Fibroblast of peridontal ligament (primary cell): Measurements from ENCODE around the gene VSNL1.
A peak's percentile ranks its signal among the peaks of the same experiment; 100 is the strongest.
"Not testable (repeated sequence)": the region's sequence is repeated elsewhere in the genome, so short reads cannot be mapped to it uniquely, and the experiment has no call there.

Source experiments
- DNase-seq: peaks from one replicate; pipeline ENCODE4 v3.0.0-alpha.2; 2010; ENCODE audit errors: extremely low read depth

VSNL1 gene

DNA sequence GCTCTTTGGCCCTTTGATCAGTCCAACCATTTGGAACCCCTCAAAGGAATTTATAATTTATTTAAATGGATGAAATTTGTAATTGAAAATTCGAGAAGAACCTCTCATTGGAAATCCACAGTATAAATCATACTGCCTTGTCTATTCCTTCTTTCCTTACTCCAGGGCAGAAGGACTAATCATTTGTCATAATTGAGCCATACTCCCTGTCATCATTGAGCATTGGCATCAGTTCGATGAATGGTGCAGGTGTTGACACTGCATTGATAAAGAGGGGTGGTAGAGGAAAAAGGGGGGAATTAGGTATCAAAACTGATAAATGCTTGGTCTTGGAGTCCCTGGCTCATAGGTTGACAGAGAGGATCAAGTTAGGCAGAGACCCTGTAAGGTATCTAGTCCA, 2.0 kb downstream of the VSNL1 start:
- no peak for DNase-seq

DNA sequence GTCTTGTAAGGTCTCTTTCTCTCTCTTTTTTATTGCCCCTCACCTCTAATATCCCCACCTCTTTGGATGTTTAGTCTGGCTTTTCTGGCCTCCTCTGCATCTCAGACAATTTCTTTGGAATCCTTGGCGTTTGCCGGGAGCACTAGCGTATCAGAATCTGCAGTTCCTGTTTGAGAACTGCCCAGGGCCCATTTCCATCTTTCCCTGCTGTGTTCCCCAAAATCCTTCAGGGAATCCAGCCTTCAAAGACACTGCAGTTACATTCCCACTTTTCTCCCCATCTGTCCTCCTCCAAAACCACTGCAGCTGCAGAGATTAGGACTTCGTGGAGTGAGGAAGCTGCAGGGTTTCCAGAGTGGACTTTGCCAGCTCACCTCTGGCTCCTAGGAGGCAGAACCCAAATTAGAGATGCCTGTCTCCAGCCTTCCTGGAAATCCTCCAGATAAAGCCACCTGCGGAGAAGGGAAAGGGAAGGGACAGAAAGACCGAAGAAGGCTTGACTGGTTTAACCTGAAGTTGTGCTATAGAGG, 2.7 kb downstream of the VSNL1 start:
- no peak for DNase-seq

DNA sequence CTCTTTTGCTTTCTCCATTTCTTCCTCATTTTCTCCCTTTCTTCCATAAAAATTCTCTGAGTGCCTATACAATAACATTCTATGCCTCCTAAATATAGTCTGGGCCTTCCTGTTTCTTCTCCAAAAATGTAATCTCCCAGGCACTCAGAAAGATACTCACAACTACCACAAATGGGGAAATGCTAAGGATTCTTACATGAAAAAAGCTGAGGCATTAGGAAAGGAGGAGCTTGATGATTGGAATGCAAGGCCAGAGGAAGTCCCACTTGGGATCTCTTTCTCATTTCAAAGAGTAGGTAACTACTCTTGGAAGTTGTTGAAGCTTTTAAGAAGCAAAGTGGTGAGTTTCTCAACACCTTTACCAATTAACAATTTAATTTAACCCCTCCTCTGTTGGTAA, 3.4 kb downstream of the VSNL1 start:
- peak; percentile 6 for DNase-seq

DNA sequence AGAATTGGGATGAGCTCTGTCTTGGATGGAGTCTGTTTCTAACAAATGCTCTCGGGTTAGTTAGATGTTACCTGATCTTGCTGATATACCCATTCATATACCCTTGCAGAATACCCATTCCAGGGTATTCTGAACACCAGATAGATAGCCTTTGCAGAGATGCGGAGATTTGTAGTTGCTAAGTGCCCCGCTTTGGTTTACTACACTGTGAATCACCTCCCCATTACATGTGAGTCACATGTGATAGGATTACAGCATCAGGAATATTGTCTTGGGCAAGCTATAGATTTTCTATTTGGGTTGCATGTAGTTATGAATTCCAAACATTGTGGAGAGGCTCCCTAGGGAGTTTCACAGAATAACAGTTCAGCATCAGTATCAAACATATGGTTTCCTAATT, 3.8 kb downstream of the VSNL1 start:
- peak; percentile 70 for DNase-seq

DNA sequence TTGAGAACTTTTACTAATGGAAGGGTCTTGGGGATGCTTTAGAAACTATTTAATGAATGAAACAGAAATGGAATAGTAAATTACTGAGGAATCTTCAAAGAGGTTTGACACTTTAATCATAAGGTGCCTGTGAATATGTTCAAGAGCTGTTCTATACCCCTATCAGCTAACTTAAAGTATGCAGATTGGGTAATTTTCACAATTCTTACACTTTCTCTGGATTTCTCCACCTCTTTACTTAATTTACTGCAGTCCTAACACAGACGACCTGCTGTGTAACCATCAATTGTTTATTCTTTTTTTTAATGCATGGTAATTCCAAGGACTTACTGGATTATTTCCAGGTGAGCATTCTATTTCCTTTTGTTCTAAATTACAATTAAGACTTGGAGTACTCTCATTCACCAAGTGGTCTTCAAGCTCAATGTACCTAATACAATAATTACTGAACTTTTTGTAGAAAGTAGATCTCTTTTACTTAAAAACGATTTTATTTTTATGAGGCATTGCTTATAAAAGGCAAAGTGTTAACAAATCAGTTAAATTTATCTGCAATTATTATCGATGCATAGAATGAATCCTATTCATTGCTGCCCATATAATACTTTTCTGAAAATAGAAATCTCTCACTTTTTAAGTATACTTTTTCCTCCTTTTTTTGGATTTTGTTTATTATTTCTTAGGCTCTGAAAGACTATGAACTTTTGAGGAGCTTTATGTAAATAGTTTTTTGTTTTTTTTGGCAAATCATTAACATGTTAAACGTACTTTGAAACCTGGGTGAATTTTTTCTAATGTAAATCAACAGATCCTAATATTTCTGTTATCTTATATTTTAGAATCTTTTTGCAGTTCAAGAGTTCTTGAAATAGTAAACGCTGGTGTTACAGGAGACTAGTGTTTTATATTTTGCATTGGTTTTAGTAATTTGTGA, 5.5 kb downstream of the VSNL1 start:
- DNase-seq: no peak

DNA sequence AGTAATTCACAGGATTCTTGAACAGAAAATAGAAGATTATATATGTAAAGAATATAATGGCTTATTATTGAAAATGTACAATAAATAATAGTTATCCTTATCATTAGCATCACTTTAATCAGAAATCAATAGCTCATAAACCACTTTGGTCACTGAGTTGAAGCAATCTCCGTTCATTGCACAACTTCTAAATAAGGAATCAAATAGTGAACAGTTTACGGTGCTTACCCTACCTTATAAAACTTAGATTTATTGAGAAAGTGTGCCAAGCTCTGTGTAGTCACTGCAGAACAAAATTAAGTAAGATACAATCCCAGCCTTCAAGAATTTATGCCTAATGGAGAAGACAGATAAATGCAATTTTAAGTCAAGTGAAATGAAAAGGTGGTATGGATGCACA, 6.7 kb downstream of the VSNL1 start:
- DNase-seq: no peak

DNA sequence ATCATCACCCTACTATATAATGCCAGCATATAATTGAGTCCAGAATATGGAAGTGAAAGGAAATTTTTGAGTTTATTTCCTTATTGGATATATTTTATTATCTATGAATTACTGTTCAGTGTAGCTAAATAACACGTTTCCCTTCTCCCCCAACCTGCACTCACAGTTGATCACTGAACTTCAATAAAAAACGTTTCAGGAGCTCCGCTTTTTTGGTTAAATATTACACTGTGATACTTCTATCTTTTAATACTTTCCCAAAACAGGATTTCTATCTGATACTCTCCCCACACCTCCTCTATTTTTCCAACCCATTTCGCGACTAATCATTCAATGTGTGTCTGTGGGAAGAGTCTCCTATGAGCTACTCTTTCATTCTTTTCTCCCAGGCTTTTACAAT, 7.2 kb downstream of the VSNL1 start:
- no peak for DNase-seq

DNA sequence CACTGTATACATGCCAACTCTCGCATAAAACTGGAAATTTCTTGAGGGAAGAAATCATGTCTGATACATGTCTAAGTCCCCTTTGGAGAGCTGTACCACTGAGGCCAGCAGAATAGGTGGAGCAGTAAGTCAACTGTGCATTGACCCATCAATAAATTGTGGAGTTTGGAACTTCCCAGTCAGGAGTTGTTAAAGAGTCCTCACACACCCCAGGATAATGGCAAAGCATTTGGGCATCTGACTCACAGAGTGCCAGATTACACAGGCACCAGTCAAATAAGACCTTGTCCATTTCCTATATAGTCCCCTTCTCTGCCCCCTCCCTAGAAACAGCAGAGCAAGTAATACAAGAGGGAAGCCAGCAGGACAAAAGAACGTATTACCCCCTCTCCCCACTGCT, 10.4 kb downstream of the VSNL1 start:
- no peak for DNase-seq

DNA sequence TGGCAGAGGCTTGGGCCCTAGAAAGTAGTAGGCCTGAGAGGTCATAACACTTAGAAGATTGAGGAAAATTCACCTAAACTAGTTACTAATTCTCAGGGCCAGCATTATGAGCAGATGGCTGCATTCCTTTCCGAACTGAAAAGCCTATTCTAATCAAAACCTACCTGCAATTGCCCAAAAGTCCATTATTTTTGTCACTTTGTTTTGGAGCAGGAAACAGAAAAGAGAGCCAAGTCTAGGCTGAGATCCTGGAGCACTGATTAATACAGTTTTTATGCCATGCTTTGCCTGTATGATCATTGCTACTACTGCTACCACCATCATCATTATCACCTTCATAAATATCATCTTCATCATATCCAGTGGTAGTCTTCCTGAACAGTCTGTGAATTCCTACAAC, 14.7 kb downstream of the VSNL1 start:
- DNase-seq: no peak

DNA sequence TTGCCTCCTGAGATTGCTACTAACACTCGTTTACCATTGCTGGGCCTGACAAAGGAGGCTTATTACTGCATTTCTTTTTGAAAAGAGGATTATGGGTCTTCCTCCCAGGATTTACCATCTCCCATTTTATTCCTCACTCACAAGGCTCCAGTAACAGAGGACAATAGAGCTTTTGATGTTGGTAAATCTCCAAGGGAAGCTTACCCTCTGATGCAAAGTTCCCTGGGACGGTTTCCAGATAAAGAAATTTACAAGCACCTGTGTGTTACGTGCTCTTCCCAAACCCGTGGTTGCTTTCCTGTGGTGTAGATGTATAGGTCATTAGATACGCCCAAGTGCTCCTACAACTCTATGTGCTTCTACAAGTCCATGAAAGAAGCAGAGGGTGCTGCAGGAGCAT, 17.1 kb downstream of the VSNL1 start:
- DNase-seq: no peak

DNA sequence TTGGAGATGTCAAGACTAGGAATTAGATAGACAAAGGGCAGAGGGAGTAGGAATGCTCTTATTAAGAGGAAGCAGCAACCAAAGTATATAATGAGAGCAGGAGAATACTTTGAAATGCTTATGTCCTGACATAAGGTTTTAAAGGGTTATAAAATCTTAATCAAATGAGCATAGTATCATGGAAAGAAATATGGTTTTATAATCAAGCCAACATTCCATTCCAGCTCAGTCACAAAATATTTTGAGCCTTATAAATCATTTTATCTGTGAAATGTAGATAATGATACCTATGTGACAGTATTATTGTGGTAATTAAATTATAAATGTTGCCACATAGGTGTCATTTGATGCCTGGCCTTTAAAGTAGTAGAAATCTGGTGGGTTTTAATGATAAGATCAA, 17.6 kb downstream of the VSNL1 start:
- DNase-seq: no peak

DNA sequence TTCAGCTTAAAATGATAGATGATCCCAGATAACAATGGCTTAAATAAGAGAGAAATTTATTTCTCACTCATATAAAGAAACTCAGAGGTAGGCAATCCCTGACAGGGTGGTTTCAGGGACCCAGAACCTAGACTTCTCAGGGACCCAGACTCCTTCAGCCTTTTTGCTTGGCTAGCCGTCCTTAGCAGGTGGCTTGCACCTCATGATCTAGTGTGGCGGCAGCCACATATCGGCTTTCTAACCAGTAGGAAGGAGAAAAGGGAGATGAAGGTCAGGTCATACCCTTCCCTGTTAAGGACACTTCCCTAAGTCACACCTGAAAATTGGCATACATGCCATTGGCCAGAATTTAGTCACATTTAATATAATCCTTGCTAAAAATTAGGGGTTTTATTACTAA, 18.4 kb downstream of the VSNL1 start:
- no peak for DNase-seq

DNA sequence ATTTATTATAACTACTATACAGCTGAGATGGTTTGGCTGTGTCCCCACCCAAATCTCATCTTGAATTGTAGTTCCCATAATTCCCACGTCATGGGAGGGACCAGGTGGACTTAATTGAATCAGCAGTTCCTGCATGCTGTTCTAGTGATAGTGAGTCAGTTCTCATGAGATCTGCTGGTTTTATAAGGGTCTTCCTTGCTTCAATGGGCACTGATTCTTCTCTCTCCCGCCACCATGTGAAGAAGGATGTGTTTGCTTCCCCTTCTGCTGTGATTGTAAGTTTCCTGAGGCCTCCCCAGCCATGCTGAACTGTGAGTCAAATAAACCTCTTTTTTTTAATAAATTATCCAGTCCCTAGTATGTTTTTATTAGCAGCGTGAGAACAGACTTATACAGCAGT, 25.2 kb downstream of the VSNL1 start:
- not testable (repeated sequence) for DNase-seq

DNA sequence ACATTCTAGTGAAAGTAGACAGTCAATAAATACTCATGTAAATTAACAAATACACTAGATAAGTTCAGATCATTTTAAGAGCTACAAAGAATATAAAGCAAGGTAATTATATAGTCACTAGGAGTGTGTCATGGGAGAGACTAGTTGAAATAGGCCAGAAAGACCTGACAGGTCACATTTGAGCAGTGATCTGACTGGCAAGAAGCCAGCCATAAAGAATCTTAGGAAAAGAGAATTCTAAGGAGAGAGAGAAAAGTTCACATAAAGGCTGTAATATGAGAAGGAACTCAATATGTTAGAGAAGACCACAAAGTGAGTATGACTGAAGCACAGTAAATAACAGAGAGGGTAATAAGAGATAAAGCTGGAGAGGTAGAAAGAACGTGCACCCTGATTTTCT, 31.2 kb downstream of the VSNL1 start:
- DNase-seq: no peak

DNA sequence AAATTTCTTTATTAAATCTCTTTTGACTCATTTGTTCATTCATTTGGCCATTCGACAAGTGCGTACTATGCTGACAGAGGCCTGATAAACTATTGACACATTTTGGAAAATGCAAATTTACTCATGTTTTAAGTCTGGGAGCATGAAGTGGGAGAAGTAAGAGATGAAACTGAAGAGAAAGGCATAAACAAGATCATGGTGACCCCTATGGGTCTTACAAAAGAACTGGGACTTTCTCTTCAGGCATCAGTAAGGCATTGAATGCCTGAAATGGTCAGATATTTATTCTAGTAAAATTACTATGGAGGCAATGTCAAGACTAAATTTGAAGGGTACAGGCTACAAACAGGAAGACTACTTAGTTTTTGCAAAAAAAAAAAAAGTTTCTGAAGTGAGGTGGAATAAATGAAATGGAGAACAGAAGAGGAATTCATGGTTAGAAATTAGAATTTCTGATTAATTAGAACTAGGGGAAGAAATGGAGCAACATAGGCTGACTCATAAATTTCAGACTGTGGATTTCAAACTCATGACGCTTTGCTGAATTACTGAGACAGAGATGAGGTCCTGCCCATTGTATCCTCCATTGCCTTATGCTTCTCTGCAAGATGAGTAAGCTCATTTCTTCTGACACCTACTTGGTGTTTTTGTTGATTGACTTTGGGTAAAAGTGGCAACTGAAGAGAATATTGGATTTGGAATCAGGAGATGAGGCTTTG, 32.7 kb downstream of the VSNL1 start:
- peak; percentile 5 for DNase-seq

DNA sequence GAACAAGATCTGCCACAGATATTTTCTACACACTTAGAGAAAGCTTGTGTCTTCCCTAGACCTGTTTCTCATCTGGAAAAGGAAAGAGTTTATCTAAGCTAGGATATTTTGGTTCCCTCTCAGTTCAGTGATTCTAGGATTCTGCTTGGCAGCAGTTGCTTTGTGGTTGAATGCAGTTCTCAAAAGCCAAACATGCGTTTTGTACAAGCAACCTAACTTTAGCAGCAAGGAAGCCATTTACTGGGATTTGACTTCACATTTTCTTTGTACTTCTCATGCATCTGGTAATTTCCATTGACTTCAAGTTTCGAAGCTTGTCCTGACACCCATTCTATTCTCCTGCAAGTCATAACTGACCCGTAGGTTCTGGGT, 33.3 kb downstream of the VSNL1 start:
- DNase-seq: peak; percentile 3

DNA sequence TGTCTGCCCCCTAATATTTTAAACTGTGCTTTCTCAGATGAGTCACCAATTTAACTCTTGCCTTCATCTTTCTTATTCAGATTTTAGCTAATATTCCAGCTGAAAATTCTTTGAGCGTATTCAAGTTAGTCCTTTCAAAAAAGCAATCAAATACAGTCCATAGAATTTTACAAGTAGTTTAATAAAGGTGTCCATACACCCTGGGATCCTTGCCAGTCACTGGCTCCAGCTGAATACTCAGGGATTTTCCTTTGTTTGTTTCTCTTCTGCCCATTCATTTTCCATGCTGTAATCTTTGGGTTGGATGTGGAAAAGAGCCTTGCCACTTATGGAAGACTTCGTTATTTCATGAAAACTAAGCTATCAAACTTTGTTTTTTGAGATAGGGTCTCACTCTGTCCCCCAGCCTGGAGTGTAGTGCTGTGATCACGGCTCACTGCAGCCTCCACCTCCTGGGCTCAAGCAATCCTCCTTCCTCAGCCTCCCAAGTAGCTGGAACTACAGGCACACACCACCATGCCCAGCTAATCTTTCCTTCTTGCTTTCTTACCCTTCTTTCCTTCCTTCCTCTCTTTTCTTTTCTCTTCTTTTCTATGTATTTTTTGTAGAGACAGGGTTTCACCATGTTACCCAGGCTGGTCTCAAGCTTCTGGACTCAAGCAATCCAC, 34.0 kb downstream of the VSNL1 start:
- DNase-seq: no peak

DNA sequence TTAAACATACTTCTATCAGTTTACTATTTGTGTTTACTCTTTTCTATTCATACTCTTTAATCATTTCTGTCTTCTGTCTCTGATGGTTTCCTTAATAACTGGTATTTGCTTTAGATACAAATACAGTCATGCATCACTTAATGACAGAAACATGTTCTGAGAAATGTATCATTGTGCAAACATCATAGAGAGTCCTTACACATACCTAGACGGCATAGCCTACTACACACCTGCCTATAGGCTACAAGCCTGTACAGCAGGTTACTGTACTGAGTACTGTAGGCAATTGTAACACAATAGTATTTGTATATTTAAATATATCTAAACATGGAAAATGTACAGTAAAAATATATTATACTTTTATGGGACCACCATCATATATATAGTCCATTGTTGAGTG, 36.3 kb downstream of the VSNL1 start:
- DNase-seq: no peak

DNA sequence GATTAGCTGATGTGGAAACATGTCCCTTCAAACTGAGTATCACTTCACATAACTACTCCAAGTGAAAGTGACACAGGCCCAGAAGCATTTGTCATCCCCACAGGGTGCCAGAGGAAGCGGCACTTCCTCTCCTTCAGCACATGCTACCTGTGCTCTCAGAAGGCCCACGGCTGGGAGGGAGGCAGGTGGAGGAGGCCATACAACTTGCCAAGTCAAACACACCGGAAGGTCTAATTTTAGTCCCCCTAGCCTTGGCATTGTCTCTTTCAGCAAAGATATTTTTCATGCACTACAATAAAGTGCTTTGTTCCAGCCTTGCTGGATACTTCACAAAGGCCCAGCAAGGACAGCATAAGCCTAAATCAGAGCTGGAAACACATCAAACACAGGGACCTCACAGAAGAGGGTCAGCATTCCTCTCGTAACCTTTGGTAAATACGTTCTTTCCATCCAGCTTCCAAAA, 38.0 kb downstream of the VSNL1 start:
- no peak for DNase-seq

DNA sequence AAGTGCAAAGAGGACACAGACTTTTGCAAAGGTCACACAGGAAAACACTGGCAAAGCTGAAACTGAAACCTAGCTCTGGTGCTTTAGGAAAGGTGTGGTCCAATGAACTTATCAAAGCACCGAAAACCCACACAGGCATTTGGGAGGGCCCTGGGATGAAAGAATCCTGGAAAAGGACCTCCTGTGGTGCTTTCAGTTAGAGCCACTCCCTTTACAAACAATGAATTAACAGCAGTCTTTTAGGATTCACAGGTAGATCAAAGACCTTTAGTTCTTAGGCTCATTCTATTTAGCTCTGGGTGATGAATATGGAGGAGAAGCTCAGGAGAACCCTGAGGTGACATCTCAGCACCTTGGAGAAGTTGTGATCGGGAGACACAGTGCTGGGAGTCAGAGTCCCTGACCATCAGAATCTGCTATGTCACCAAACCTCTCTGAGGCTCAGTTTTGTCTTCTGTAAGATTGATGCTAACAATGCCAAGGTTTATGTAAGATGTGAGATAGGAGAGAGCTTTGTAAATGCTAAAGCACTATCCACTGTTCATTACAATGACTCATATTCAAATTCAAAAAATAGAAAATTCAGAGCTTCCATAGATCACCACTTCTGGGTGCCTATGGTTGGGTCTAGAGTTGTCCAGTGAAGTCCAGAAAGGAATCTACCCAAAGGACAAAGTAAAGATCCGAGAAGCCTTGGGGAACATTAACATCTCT, 39.3 kb downstream of the VSNL1 start:
- no peak for DNase-seq

DNA sequence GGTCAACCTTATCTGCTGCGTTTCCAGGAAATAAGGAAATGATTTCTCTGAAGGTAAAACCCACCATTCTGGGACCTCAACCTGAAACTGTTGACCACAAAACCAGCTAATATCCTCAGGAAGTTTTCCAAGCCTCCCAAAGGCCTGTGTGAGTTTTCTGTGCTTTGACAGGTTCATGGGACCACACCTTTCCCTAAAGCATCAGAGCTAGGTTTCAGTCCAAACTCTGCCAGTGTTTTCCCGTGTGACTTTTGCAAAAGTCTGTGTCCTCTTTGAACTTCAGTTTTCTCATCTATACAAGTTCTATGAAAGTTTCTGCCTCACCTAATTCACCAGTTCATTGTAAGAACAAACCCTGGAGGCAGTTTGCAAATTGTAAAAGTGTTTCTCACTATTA, 39.8 kb downstream of the VSNL1 start:
- no peak for DNase-seq

DNA sequence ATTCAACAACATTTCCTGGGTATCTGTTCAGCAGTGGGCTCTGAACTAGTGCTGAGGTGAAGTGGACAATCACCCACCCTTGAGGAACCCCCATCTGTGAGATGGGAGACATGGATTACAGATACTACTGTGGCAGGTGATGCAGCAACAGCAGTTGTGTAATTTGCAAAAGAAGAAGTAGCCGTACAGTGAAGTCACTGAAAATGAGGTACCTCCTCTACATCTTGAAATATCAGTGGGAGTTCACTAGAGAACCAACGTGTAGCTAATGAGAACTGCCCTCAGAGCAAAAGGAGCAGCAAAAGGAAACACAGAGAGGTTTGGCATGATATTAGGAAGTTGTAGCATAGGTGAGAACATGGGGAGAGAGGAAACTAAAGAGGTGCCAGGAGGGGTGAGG, 41.3 kb downstream of the VSNL1 start:
- no peak for DNase-seq
